Breast epithelium (tissue), 3 donors: ENCODE results near the gene CFTR.

ENCODE experiments used
- CTCF ChIP-seq, 3 donors: fragments of 450-650 bp; IDR thresholded peaks; one replicate each; pipeline ENCODE4 v1.5.1; 2016 to 2017; ENCODE audit warnings: antibody characterized with exemption in 3 of 3, mild to moderate bottlenecking in 3 of 3, moderate library complexity in 3 of 3
- POLR2A ChIP-seq: fragments of 450-650 bp; IDR thresholded peaks from one replicate; pipeline ENCODE4 v1.6.1; 2016; ENCODE audit warnings: antibody characterized with exemption, mild to moderate bottlenecking, moderate library complexity
- POLR2AphosphoS5 ChIP-seq, 3 donors: sonication (generic); formaldehyde crosslinking; IDR thresholded peaks; one replicate each; pipeline ENCODE4 v1.6.1; 2017; ENCODE audit warnings: antibody characterized with exemption in 3 of 3

GRCh38 chr7:117592011-117592635, 112.3 kb downstream of the CFTR start:
- TF ChIP-seq CTCF (IDR thresholded peaks at IDR 0.05) (no peak), POLR2AphosphoS5 (IDR thresholded peaks at IDR 0.05) (no peak), POLR2A (no peak)
